HG02852 (cell line): ENCODE data around the gene POMT2.
"Not testable (repeated sequence)": the region's sequence is repeated elsewhere in the genome, so short reads cannot be mapped to it uniquely, and the experiment has no call there.

ENCODE experiments used
- ATAC-seq: cut with Tn5 transposase; IDR thresholded peaks from one replicate; pipeline ENCODE4 v1.9.1; 2021; ENCODE audit warnings: mild to moderate bottlenecking, moderate library complexity; ENCODE audit not compliant: unreplicated experiment

POMT2 gene

GRCh38 chr14:77302926-77303325, 17.8 kb downstream of the POMT2 start:
- ATAC-seq = no peak

- no peak for ATAC-seq
Observed at GRCh38 chr14:77301103-77301502, 19.6 kb downstream of the POMT2 start.

GRCh38 chr14:77299771-77300170, 20.9 kb downstream of the POMT2 start:
- ATAC-seq = no peak

GRCh38 chr14:77296906-77297305, 23.8 kb downstream of the POMT2 start:
- no peak for ATAC-seq

GRCh38 chr14:77296155-77296554, 24.5 kb downstream of the POMT2 start:
- ATAC-seq = no peak

GRCh38 chr14:77290705-77291104, 30.0 kb downstream of the POMT2 start:
- ATAC-seq = no peak

GRCh38 chr14:77286576-77286975, 34.1 kb downstream of the POMT2 start:
- ATAC-seq = no peak

GRCh38 chr14:77284466-77284865, 36.2 kb downstream of the POMT2 start:
- ATAC-seq = no peak

GRCh38 chr14:77284066-77284465, 36.6 kb downstream of the POMT2 start:
- no peak for ATAC-seq

GRCh38 chr14:77281852-77282410, 38.8 kb downstream of the POMT2 start:
- no peak for ATAC-seq

- ATAC-seq = not testable (repeated sequence)
Observed at GRCh38 chr14:77280921-77281320, 39.8 kb downstream of the POMT2 start.

- no peak for ATAC-seq
Observed at GRCh38 chr14:77279719-77280118, 41.0 kb downstream of the POMT2 start.

- ATAC-seq = no peak
Observed at GRCh38 chr14:77278461-77279230, 42.0 kb downstream of the POMT2 start.

- ATAC-seq = no peak
Observed at GRCh38 chr14:77276959-77277358, 43.7 kb downstream of the POMT2 start.

GRCh38 chr14:77276295-77276935, 44.3 kb downstream of the POMT2 start:
- ATAC-seq = no peak

- no peak for ATAC-seq
Observed at GRCh38 chr14:77275601-77276017, 45.1 kb downstream of the POMT2 start.

- no peak for ATAC-seq
Observed at GRCh38 chr14:77275041-77275580, 45.6 kb downstream of the POMT2 start.

GRCh38 chr14:77273796-77274195, 46.9 kb downstream of the POMT2 start:
- no peak for ATAC-seq

GRCh38 chr14:77272261-77272660, 48.4 kb downstream of the POMT2 start:
- no peak for ATAC-seq

- no peak for ATAC-seq
Observed at GRCh38 chr14:77271113-77271710, 49.5 kb downstream of the POMT2 start, which contains the start of gene NGB. TSS of gene NGB (minus strand) at chr14:77271206. CDS start at chr14:77270937, 269 bp downstream.

GRCh38 chr14:77270361-77271112, 50.1 kb downstream of the POMT2 start:
- ATAC-seq = no peak
